ENCODE measurements around the gene PIN1. TPM values are rescaled to one million over a fixed set of nuclear protein-coding genes. Genes with fewer than 3 reads are reported as not detected.
"Not testable (repeated sequence)": the region's sequence is repeated elsewhere in the genome, so short reads cannot be mapped to it uniquely, and the experiment has no call there.

The PIN1 gene
- total RNA-seq, 1 experiment from 2014 or later, result 165 TPM

- DNase-seq (ENCODE audit: low read depth), result no peak
Measured at GRCh38 chr19:9818175-9818733, 16.9 kb upstream of the PIN1 start.

GRCh38 chr19:9818734-9819595, 16.2 kb upstream of the PIN1 start, which contains the start of gene FBXL12:
TSS of gene FBXL12 (minus strand) at chr19:9819079. CDS start at chr19:9818813, 266 bp downstream.
- DNase-seq (ENCODE audit: low read depth), result peak; percentile 97

- no peak for DNase-seq (ENCODE audit: low read depth)
Measured at GRCh38 chr19:9819596-9819909, 15.6 kb upstream of the PIN1 start.

- DNase-seq (ENCODE audit: low read depth), result not testable (repeated sequence)
Measured at GRCh38 chr19:9820034-9820433, 15.1 kb upstream of the PIN1 start.

GRCh38 chr19:9823816-9824215, 11.3 kb upstream of the PIN1 start:
- no peak for DNase-seq (ENCODE audit: low read depth)

- peak; percentile 84 for DNase-seq (ENCODE audit: low read depth)
Measured at GRCh38 chr19:9827289-9828238, 7.6 kb upstream of the PIN1 start, which contains the start of gene UBL5. TSS of gene UBL5 (plus strand) at chr19:9827918. CDS start at chr19:9828338, 420 bp downstream.

GRCh38 chr19:9828551-9829063, 6.5 kb upstream of the PIN1 start:
- DNase-seq (ENCODE audit: low read depth), result no peak

GRCh38 chr19:9834307-9834725, 802 bp upstream of the PIN1 start:
- no peak for DNase-seq (ENCODE audit: low read depth)

- no peak for DNase-seq (ENCODE audit: low read depth)
Measured at GRCh38 chr19:9835507-9835949, 410 bp downstream of the PIN1 start.

- DNase-seq (ENCODE audit: low read depth), result no peak
Measured at GRCh38 chr19:9836021-9836420, 903 bp downstream of the PIN1 start.

GRCh38 chr19:9838324-9838723, 3.2 kb downstream of the PIN1 start:
- no peak for DNase-seq (ENCODE audit: low read depth)

- DNase-seq (ENCODE audit: low read depth), result no peak
Measured at GRCh38 chr19:9839415-9839814, 4.3 kb downstream of the PIN1 start.

- no peak for DNase-seq (ENCODE audit: low read depth)
Measured at GRCh38 chr19:9842834-9843625, 7.9 kb downstream of the PIN1 start.

GRCh38 chr19:9843626-9844273, 8.6 kb downstream of the PIN1 start:
- DNase-seq (ENCODE audit: low read depth), result not testable (repeated sequence)

- DNase-seq (ENCODE audit: low read depth), result peak; percentile 90
Measured at GRCh38 chr19:9847087-9847671, 12.1 kb downstream of the PIN1 start.

GRCh38 chr19:9848060-9848459, 12.9 kb downstream of the PIN1 start:
- DNase-seq (ENCODE audit: low read depth), result no peak

GRCh38 chr19:9848762-9849161, 13.6 kb downstream of the PIN1 start:
- no peak for DNase-seq (ENCODE audit: low read depth)

GRCh38 chr19:9849791-9850190, 14.7 kb downstream of the PIN1 start:
- DNase-seq (ENCODE audit: low read depth), result no peak

- DNase-seq (ENCODE audit: low read depth), result no peak
Measured at GRCh38 chr19:9850235-9850959, 15.3 kb downstream of the PIN1 start.

Data from HT1080 (cell line).